ENCODE results near the gene SMIM8. TPM values are rescaled to one million over a fixed set of nuclear protein-coding genes. Genes with fewer than 3 reads are reported as not detected.
"Not testable (repeated sequence)": the region's sequence is repeated elsewhere in the genome, so short reads cannot be mapped to it uniquely, and the experiment has no call there.

The SMIM8 gene
- total RNA-seq, 1 donor from 2014 or later = 2.9 TPM

DNA sequence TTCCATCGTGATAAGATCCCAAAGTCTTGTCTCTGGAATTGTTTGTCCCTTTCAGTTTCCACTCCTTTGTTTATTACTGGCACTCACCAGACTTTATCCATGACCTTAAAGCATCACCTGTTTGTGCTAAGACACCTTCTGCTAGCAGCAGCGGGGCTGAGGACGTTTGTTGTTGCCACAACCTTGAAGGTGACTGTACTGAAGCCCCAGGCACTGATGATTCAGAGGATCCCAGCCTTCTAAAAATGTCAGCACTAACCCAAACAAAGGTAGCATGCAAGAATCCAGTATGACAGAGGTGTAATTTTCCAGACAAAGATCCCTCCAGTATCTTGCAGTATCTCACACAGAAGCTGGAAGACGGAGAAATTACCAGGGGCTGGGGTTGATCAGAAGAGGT lies 28.9 kb upstream of the SMIM8 start:
- TF ChIP-seq, protein P1, sequence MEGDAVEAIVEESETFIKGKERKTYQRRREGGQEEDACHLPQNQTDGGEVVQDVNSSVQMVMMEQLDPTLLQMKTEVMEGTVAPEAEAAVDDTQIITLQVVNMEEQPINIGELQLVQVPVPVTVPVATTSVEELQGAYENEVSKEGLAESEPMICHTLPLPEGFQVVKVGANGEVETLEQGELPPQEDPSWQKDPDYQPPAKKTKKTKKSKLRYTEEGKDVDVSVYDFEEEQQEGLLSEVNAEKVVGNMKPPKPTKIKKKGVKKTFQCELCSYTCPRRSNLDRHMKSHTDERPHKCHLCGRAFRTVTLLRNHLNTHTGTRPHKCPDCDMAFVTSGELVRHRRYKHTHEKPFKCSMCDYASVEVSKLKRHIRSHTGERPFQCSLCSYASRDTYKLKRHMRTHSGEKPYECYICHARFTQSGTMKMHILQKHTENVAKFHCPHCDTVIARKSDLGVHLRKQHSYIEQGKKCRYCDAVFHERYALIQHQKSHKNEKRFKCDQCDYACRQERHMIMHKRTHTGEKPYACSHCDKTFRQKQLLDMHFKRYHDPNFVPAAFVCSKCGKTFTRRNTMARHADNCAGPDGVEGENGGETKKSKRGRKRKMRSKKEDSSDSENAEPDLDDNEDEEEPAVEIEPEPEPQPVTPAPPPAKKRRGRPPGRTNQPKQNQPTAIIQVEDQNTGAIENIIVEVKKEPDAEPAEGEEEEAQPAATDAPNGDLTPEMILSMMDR (IDR thresholded peaks at IDR 0.05) = no peak
- no peaks in the 10 kb centered on the region for H3K36me3 ChIP-seq
- no peak overlapping the region for H3K4me3 ChIP-seq
- no peak overlapping the region for H3K27ac ChIP-seq
- intact Hi-C loops (cut with DNase I) = no loop called here
- no peaks in the 10 kb centered on the region for H3K4me1 ChIP-seq
- no peaks in the 10 kb centered on the region for H3K9me3 ChIP-seq
- H3K27me3 ChIP-seq = no peaks in the 10 kb centered on the region
- DNase-seq (ENCODE audit: low spot score in 2 of 2) = no peak

GRCh38 chr6:87297119-87297518 lies 25.3 kb upstream of the SMIM8 start:
- no peak for DNase-seq (ENCODE audit: low spot score in 2 of 2)
- H3K36me3 ChIP-seq = no peaks in the 10 kb centered on the region
- TF ChIP-seq, protein P1 (IDR thresholded peaks at IDR 0.05) = no peak
- H3K9me3 ChIP-seq = no peaks in the 10 kb centered on the region
- no peaks in the 10 kb centered on the region for H3K27me3 ChIP-seq
- intact Hi-C loops (cut with DNase I) = no loop called here
- no peaks in the 10 kb centered on the region for H3K4me1 ChIP-seq
- no peak overlapping the region for H3K4me3 ChIP-seq
- H3K27ac ChIP-seq = no peak overlapping the region

- H3K27ac ChIP-seq; H3K27me3 ChIP-seq; H3K9me3 ChIP-seq; H3K4me3 ChIP-seq; intact Hi-C loops (cut with DNase I); H3K4me1 ChIP-seq; DNase-seq (ENCODE audit: low spot score in 2 of 2); H3K36me3 ChIP-seq: not testable (repeated sequence)
Observed at GRCh38 chr6:87301277-87301676, 21.1 kb upstream of the SMIM8 start.

DNA sequence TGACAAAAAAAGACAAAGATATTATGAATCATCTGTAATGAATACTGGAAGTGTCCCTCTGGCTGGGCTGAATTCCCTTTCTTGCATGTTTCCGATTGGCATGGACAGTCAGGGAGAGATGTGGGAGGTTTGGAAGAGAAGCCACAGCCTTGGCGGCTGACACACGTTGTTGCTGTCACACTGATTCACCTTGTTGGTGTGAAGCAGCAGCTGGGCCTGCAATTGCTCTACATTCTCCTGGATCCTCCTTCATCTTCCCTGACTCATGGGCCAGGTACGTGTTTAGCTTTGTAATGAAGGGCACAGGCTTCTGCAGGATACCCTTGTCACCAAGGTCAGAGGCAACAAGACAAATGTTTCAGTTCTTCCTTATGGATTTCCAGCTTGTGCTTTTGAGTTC lies 13.4 kb upstream of the SMIM8 start:
- DNase-seq (ENCODE audit: low spot score in 2 of 2) = no peak
- H3K27me3 ChIP-seq = no peaks in the 10 kb centered on the region
- intact Hi-C loops (cut with DNase I) = no loop called here
- no peaks in the 10 kb centered on the region for H3K36me3 ChIP-seq
- H3K9me3 ChIP-seq = no peaks in the 10 kb centered on the region
- TF ChIP-seq, protein P1 (IDR thresholded peaks at IDR 0.05) = no peak
- H3K4me1 ChIP-seq = no peaks in the 10 kb centered on the region
- no peak overlapping the region for H3K27ac ChIP-seq
- H3K4me3 ChIP-seq = no peak overlapping the region

DNA sequence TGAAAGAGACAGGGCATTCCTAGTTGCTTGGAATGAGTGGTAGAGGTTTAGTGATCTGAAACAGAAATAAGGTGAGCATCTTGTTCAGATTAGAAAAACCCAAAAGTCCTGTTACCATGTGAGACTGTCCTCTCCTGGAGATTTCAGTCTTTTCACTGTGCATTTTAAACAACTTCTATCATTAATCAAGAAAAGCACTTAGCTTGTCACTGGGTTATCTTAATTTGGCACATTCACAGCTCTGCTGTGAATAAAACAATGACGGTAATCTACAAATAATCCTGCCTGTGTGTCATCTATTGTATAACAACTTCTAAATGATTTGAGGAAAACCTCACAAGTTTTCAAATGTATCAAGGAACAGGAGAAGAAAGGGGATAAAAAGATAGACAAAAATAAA lies 9.5 kb upstream of the SMIM8 start:
- Histone ChIP-seq H3K4me3 (no peak overlapping the region), H3K36me3 (no peaks in the 10 kb centered on the region), H3K4me1 (no peaks in the 10 kb centered on the region), H3K27me3 (no peaks in the 10 kb centered on the region), H3K9me3 (no peaks in the 10 kb centered on the region), H3K27ac (no peak overlapping the region)
- no peak for DNase-seq (ENCODE audit: low spot score in 2 of 2)
- intact Hi-C loops (cut with DNase I) = no loop called here
- TF ChIP-seq, protein P1 (IDR thresholded peaks at IDR 0.05) = no peak

DNA sequence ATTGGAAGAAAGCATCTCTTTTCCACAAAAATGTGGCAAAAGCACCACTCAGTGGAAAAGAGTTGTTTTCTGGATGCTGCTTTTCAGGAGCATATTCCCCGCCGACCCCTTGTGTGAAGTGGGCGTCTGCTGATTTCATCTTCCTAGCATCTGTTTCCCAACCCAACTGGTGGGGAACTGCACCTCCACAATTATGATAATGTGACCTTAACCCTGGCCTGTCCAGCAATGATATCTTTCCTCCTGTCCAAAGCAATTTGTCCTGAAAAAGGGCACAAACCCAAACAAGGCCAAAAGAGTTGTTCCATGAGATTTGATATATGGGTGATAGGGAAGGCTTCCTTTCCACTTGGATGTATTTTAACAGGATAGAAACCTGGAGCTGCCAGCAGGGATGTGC lies 7.3 kb upstream of the SMIM8 start:
- Histone ChIP-seq H3K36me3 (no peaks in the 10 kb centered on the region), H3K27ac (no peak overlapping the region), H3K27me3 (no peaks in the 10 kb centered on the region), H3K9me3 (no peaks in the 10 kb centered on the region), H3K4me3 (no peak overlapping the region), H3K4me1 (no peaks in the 10 kb centered on the region)
- intact Hi-C loops (cut with DNase I) = no loop called here
- DNase-seq (ENCODE audit: low spot score in 2 of 2) = no peak
- TF ChIP-seq, protein P1 (IDR thresholded peaks at IDR 0.05) = no peak

Data from ascending aorta (tissue), 2 donors.